ENCODE data around the gene TBC1D17. TPM values are rescaled to one million over a fixed set of nuclear protein-coding genes. Genes with fewer than 3 reads are reported as not detected.

TBC1D17 gene
- 10.1 and 11.9 TPM in 2 replicates for total RNA-seq (2014; rRNA removed; shearing (Covaris generic))

DNA sequence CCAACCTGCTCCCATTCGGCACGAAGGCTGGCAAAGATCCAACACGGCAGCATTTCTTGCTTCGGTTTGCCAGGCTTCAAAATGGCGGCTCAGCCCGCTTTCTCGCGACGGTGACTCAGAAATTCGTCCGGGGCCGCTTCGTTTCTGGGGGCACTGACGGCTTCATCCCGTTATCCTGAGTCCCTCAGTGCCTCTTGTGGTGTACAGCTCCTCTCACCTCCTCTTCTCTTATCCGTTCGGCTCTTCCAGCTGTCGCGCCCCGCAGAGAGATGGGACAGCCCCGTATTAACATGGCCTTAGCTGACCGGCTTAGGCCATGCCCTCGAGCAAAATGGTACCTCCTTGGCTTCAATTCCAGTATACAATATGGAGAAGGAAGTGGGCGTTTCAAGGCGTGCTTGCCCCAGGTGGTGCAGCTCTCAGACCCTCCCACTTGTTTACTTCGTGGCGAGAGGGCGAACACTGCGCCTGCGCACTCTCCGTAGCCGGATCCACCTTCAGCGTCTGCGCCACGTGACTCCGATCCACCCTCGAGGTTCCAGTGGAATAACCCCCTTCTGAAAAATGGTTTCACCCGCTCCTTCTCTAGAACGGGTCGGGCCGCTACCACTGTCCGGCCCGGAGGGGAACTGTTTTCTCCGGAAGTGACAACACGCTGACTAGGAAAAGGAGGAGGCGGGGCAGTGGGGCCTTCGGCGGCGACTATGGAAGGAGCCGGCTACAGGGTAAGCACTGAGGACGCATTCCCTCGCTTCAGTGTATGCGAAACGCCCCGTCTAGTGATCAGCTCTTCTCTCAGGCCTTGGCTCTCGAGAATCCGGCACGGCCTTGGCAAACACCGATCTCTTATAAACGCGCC is at the start of gene TBC1D17, which contains the start of gene AKT1S1:
TSS of gene TBC1D17 (plus strand) at position 683 of the 859 bp plus-strand sequence. CDS start at position 705, 22 bp downstream.
TSS of gene AKT1S1 (minus strand) at position 336 of the 859 bp plus-strand sequence. CDS start 4,060 bp downstream, outside the sequence.
- peak; percentile 100 for DNase-seq (ENCODE audit: low spot score)

DNA sequence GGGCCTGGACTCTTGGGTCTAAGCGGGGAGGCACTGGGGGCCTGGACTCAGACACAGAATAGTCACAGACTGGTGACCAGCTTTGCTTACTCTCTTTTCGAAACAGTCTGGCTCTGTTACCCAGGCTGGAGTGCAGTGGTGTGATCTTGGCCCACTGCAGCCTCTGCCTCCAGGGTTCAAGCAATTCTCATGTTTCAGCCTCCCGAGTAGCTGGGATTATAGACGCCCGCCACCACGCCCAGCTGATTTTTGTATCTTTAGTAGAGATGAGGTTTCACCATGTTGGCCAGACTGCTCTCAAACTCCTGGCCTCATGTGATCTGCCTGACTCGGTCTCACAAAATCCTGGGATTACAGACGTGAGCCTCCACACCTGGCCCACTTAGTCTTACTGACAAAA is 48.3 kb upstream of the TBC1D17 start:
- DNase-seq (ENCODE audit: low spot score) = no peak

DNA sequence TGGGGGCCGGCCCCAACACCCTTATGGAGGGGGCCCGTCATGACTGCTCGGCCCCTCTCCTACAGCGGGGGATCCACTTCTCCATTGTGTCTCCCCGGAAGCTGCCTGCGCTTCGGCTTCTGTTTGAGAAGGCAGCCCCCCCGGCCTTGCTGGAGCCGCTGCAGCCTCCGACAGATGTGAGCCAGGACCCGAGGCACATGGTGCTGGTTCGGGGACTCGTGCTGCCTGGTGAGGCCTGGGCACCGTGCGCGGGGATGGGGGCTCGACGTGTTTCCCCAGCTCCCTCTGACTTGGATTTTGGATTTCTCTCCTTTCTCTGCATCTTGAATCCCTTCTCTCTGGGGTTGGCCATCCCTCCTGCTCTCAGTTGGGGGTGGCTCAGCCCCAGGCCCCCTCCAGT is 47.8 kb upstream of the TBC1D17 start:
- no peak for DNase-seq (ENCODE audit: low spot score)

DNA sequence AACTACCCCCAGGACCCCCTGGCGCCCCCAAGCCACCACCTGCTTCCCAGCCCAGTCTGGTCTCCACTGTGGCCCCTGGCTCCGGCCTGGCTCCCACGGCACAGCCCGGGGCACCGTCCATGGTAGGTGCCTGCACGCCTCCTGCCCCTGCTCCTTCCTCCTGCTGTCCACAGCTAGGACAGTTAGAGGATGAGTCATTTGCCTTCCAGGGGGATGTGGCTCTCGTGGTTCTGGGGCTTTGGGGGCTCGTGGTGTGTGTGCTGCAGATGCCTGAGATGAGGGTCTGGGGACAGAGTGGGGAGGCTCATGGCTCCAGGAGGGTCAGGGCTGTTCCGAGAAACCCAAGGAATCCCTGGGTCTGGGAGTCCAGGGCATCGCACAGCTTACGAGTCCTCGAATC is 46.7 kb upstream of the TBC1D17 start:
- DNase-seq (ENCODE audit: low spot score) = no peak

DNA sequence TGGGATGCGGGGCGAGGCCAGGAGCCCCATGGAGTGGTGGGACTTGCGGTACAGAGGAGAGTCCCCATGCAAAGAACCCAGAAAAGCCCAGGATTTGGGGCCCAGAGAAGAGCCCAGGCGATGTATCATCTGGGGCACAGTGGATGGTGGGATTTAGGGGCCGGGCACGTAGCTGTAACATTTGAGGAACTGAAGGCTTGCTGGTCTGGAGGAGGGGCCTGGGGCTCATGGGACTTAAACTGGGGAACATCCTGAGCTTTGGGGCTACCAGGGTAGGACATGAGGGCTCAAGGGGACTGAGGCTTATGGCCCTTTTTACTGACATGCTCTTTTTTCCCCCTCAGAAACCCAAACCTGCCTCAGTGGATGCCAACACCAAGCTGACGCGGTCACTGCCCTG is 45.9 kb upstream of the TBC1D17 start:
- DNase-seq (ENCODE audit: low spot score) = no peak

DNA sequence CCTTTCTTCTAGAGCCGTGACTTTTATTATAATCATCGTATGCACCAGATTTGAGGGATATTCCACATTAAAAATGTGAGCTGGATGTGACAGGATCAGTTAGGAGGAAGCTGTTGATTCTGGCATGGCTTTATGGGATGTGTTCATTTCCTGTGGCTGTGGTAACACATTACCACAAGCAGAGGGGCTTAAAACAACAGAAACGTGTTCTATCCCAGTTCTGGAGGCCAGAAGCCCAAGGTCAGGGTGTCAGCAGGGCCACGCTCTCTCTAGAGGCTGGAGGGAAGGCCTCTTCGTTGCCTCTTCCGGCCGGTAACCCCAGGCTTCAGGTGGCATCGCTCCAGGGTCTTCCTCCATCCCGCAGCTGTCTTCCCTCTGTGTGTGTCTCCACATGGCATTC is 44.9 kb upstream of the TBC1D17 start:
- DNase-seq (ENCODE audit: low spot score) = no peak

DNA sequence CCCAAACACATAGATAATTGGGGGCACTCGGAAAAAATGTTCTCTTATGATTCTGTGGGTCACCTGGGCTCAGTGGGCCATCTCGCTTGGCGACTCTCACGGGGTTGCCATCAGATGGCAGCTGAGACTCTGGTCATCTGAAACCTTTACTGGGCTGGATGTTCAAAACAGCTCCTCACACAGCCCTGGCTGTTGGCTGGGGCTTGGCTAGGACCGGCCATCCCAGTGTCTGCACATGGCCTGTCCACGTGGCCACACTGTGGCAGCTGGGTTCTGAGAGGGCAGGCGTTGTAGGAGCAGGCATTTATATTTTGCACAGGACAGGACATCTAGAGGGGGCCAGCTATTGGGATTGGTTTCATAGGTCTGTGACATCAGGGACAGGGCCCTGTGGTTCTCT is 43.9 kb upstream of the TBC1D17 start:
- DNase-seq (ENCODE audit: low spot score) = no peak

DNA sequence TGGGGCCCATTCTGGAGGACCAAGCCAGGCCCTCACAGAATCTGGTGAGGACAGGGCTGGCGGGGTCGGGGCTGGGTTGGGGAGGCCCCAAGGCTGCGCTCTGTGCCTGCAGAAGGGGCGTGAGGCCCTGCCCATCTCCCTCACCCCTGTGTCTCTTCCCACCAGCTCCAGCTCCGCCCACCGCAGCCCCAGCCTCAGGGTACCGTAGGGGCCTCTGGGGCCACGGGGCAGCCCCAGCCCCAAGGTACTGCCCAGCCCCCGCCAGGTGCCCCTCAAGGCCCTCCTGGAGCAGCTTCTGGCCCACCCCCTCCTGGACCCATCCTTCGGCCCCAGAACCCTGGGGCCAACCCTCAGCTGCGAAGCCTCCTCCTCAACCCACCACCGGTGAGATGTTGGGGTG is 41.9 kb upstream of the TBC1D17 start:
- DNase-seq (ENCODE audit: low spot score) = no peak

DNA sequence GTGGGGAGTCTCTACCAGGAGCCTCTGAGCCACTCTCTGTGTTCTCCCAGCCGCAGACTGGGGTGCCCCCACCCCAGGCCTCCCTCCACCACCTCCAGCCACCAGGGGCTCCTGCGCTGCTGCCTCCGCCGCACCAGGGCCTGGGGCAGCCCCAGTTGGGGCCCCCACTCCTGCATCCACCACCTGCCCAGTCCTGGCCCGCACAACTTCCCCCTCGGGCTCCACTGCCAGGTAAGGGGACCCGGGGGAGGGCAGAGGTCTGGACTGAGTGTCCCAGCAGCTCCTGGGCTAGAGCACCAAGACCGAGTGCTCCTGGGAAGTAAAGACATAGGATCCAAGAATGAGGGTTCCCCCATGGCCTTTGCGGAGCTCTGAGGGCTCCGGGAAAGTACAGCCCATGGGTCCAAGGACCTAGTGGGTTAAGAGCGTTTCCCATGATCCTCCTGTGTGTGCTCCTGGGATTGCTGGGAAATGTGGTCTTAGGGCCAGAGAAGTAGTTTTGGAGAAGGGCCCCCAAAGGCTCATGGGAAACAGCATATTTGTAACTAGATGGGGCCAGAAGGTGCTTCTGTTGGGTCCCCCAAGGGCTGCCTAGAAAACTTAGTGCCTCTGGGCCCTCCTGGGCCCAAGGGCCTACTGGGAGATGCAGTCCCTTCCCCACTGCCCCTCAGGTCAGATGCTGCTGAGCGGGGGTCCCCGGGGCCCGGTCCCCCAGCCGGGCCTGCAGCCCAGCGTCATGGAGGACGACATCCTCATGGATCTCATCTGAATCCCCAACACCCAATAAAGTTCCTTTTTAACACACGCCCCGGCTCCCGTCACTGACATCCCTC is 41.1 kb upstream of the TBC1D17 start:
- no peak for DNase-seq (ENCODE audit: low spot score)

DNA sequence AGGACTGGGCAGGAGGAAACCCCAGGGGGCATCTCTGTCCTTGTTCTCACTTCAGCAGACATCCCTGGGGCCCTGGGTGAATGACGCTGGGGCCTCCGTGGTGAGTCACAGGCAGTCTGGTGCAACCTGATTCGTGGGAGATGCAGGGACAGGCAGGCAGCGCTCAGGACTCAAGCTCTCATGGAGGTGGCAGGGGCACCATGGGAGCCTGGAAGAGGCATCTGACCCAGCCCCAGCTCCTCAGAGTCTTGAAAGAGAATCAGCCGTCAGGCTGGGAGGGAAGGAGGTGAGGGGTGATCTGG is 40.5 kb upstream of the TBC1D17 start:
- DNase-seq (ENCODE audit: low spot score) = no peak

DNA sequence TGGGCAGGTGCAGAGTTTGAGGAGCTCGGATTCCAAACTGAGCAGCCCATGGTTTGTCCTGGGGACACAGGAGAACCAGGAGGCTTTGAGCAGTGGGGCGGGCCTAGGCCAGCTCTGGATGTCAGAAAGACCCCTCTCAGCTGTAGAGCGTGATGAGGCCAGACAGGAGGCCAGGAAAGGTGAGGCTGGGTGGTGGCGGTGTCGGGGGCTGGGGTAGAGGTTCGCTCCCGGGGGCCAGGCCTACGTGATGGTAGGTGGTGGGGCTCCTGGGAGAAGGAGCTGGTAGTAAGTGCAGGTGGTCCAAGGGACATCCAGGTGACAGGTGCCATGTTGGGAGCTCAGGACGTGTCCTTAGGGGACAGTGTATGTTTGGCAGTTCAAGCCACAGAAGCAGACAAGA is 40.1 kb upstream of the TBC1D17 start:
- no peak for DNase-seq (ENCODE audit: low spot score)

DNA sequence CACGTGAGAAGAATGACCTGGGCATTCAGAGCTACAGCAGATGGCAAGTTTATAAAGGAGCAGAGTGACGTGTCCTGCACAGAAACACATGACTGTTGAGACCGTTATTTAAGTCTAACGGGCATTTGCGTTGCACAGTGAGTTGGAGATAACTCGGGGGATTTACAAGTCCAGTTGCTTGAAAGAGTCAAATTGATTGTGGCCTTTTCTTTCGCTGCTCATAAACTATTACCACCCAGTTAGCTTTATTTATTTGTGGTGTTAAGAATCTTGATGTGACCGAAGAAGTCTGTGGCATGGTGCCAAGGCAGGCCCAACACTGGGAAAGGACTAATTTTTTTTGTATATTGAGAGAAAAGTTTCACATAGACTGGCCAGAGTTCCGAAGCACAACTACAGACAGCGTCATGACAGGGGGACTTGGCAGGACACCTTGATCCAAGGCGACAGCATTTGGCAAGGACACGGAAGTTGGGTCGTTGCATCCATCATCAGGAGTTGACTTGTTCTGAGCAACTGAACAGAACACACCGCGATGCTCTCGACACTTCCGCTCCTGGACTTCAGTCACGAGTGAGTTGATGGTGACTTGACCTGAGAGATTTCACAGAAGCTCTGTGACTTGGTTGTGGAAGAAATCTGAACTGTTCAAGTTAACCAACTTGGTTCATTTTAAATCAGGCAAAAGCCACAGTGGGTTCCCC is 38.5 kb upstream of the TBC1D17 start:
- no peak for DNase-seq (ENCODE audit: low spot score)

DNA sequence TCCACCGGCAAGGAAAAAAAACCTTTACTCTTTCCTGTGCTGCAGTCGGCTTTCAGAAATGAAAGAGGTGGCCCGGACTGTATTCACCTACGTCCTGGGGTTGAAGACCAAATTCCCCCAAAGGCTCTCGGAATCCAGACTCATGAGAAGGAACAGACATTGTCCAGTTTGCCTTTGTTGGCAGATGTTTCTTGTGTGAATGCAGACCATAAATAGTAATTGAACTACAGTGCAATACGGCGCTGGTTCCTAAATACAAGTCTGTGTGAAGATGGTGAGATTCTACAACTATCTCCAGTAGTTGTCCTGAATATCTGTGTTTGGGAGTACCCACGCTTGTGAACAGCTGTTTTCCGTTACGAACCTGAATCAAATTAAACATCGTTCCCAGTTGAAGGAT is 37.8 kb upstream of the TBC1D17 start:
- no peak for DNase-seq (ENCODE audit: low spot score)

DNA sequence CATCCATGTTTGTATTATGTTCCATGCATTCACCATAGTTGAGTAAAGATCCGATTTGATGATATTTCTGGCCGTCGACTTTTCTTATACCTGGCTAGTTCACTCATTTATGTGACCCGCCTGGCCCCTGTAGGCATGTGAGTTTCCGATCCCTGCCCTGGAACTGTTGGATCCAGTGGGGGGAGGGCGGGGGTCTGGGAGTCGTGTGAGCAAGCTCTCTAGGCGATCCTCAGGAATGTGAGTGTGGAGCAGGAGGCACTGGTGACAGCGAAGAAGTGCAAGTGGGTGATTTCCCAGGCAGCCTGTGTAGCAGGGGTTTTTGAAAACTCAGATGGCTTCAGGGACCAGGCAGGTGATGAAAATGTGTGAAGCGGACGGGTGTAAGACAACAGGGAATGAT is 37.2 kb upstream of the TBC1D17 start:
- DNase-seq (ENCODE audit: low spot score) = no peak

DNA sequence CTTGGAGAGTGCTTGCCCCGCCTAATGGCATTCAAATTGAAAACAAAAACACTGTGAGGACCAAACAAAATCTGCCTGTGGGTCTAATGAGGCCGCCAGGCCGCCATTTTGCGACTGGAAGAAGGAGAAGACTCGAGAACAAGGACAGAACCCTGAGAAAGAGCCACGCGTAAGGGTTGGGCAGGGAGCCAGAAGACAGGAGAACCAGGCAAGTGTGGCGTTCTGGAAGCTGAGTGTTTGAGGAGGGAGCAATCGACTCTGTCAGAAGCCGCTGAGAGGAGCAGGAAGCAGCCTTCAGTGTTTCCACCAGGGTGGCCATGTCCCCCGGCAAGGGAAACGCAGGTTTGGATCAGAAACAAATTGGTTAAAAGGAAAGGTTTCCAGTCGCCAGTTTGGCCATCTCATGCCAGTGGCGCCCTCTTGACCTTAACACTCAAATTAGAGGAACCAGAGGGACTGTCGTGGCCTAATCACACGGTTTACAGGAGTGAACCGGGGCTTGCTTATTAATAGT is 36.7 kb upstream of the TBC1D17 start:
- no peak for DNase-seq (ENCODE audit: low spot score)

DNA sequence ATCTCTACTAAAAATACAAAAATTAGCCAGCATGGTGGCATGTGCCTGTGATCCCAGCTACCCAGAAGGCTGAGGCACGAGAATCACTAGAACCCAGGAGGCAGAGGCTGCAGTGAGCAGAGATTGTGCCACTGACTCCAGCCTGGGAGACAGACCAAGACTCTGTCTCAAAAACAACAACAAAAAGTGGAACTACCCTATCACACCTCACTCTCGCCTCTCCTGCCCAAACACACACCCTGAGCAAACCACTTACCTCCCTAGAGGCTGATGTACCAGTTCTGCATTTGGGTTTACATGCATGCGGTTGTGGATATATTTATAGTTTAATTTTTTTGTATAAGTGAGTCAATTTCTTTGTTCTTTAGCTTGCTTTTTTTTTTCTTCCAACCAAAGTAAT is 34.2 kb upstream of the TBC1D17 start:
- DNase-seq (ENCODE audit: low spot score) = no peak

DNA sequence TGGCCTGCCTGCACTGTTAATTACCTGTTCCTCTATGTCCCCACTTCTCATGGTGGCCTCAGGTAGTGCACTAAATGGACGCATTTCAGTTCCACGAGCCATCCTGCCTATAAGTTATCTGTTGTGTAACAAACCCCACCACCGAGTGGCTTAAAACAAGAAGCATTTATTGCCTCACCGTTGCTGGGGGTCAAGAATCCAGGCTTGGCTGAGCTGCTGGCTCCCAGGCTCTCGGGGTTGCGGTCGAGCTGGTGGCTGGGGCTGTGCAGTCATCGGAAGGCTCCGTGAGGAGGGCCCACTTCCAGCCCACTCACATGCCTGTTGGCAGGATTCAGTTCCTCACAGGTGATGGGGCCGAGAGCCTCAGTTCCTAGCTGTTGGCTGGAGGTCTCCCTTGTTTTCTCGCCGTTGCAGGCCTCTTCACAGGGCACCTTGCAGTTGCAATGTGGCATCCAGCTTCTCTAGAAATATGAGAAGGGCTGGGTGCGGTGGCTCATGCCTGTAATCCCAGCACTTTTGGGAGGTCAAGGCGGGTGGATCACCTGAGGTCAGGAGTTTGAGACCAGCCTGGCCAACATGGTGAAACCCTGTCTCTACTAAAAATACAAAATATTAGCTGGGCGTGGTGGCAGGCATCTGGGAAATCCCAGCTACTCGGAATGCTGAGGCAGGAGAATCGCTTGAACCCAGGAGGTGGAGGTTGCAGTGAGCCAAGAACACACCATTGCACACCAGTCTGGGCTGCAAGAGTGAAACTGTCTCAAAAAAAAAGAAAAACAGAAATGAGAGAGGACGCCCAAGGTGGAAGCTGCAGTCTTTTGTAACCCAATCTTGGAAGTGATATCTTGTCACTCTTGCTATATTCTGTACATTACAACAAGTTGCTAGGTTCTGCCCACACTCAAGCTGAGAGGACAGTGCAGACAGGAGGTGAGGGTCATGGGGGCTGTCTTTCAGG is 33.1 kb upstream of the TBC1D17 start:
- DNase-seq (ENCODE audit: low spot score) = no peak

DNA sequence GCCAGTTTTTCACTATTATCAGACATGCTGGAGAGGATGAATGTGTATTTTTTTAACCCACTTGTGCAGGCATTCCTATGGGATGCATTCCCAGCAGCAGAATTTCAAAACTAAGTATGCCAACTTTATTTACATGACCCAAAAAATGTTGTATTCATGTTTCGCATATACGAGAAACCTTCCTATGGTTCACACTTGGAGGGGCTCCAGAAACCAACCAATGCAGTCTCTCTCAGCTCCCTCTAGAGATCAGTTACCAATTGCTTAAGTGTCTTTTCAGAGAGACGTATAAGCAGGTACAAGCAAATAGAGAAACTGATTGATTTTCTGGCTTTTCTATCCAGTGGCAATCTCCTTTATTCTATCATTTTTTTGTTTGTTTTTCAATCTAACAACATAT is 32.1 kb upstream of the TBC1D17 start:
- DNase-seq (ENCODE audit: low spot score) = no peak

DNA sequence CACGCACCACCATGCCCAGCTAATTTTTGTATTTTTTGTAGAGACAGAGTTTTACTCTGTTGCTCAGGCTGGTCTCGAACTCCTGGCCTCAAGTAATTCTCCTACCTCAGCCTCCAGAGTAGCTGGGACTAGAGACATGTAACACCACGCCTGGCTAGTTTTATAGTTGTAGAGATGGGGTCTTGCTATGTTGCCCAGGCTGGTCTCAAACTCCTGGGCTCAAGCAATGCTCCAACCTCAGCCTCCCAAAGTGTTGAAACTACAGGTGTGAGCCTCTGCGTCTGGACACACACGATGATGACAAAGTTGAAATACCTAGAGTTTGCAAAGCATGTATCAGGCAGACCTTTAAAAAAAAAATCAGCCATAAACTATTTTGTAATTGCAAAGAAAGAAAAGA is 31.1 kb upstream of the TBC1D17 start:
- no peak for DNase-seq (ENCODE audit: low spot score)

DNA sequence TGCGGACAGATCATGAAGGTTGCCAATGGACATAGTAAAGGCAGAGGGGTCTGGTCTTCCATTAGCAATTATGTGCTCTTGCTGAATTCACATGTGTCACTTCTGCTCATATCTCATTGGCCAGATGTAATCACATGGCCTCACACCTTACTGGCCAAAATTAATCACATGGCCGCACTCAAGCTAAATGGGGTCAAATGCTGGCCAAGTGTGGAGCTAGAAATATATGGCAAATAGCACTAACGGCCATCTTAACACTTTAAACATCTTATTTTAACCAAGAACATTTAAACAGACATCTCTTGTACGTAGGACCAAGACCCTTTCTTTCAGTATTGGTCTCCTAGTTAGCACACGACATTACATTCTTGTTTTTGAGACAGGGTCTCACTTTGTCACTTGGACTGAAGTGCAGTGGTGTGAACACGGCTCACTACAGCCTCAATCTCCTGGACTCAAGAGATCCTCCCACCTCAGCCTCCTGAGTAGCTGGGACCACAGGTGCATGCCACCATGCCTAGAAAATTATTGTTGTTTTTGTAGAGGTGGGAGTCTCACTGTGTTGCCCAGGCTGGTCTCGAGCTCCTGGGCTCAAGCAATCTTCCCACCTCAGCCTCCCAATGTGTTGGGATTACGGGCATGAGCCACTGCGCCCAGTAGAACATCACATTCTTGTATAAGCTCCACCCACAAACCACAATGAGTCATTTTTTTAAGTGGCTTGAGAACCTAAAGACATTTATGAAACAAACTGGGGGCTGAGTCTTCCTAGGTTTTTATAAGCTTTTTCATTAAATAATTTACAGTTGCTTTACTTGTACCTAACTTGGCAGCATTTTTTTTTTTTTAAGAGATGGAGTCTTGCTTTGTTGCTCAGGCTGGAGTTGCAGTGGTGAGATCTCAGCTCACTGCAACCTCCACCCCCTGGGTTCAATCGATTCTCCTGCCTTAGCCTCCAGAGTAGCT is 29.5 kb upstream of the TBC1D17 start:
- DNase-seq (ENCODE audit: low spot score) = peak; percentile 94

Data from A172 (cell line).